DOHH2 (cell line): Measurements from ENCODE around the gene CNBD2.

ENCODE experiments used
- H3F3A ChIP-seq: fragments of 200-600 bp; sonication (generic), shearing (Covaris generic); 2 replicates; pipeline ENCODE4 v1.6.0; 2016; ENCODE audit warnings: antibody characterized with exemption, mild to moderate bottlenecking; ENCODE audit not compliant: control insufficient read depth, insufficient read depth
- H3K27ac ChIP-seq: fragments of 200-600 bp; sonication (generic); 2 replicates; pipeline ENCODE4 v1.5.1; 2014; ENCODE audit warnings: low read depth, mild to moderate bottlenecking, low read length, moderate library complexity
- H3K27me3 ChIP-seq: fragments of 200-600 bp; sonication (generic); 2 replicates; pipeline ENCODE4 v1.6.1; 2014; ENCODE audit warnings: mild to moderate bottlenecking, low read length, mixed read lengths; ENCODE audit not compliant: control insufficient read depth
- H3K36me3 ChIP-seq: fragments of 200-600 bp; sonication (generic); 2 replicates; pipeline ENCODE4 v1.6.1; 2014; ENCODE audit warnings: mild to moderate bottlenecking, low read length, moderate library complexity, mixed read lengths; ENCODE audit not compliant: control insufficient read depth
- H3K4me1 ChIP-seq: fragments of 200-600 bp; sonication (generic); 2 replicates; pipeline ENCODE4 v1.6.1; 2014; ENCODE audit warnings: mild to moderate bottlenecking, low read length, mixed read lengths; ENCODE audit not compliant: control insufficient read depth
- H3K4me2 ChIP-seq: fragments of 200-600 bp; sonication (generic); 2 replicates; pipeline ENCODE4 v1.6.0; 2014; ENCODE audit warnings: mild to moderate bottlenecking, low read length, moderate library complexity
- H3K4me3 ChIP-seq: fragments of 200-600 bp; sonication (generic); 2 replicates; pipeline ENCODE4 v1.5.1; 2014; ENCODE audit warnings: mild to moderate bottlenecking, low read length, mixed read lengths
- H3K79me2 ChIP-seq: fragments of 200-600 bp; sonication (generic); 2 replicates; pipeline ENCODE4 v1.6.1; 2014; ENCODE audit warnings: mild to moderate bottlenecking, low read length, mixed read lengths; ENCODE audit not compliant: control insufficient read depth
- H3K9me2 ChIP-seq: fragments of 200-600 bp; sonication (generic); replicated peaks from 2 replicates; pipeline ENCODE4 v1.6.1; 2014; ENCODE audit warnings: mild to moderate bottlenecking, low read length, mixed read lengths; ENCODE audit not compliant: control insufficient read depth
- H3K9me3 ChIP-seq: fragments of 200-600 bp; sonication (generic); 2 replicates; pipeline ENCODE4 v1.6.1; 2014; ENCODE audit warnings: antibody characterized with exemption, low read length, mixed read lengths; ENCODE audit not compliant: control insufficient read depth, insufficient read depth
- H4K20me1 ChIP-seq: fragments of 200-600 bp; sonication (generic); 2 replicates; pipeline ENCODE4 v1.6.0; 2014; ENCODE audit warnings: low read depth, mild to moderate bottlenecking, antibody characterized with exemption, low read length, moderate library complexity; ENCODE audit not compliant: control insufficient read depth, insufficient read depth
- EZH2phosphoT487 ChIP-seq: fragments of 200-600 bp; sonication (generic); IDR thresholded peaks from 2 replicates; pipeline ENCODE4 v1.6.1; 2017; ENCODE audit warnings: borderline replicate concordance, mild to moderate bottlenecking, antibody characterized with exemption, low read length, moderate library complexity, mixed read lengths
- TF ChIP-seq, protein P1 (sequence below): fragments of 200-600 bp; sonication (generic); IDR thresholded peaks from one replicate; pipeline ENCODE4 v1.5.1; 2014; ENCODE audit warnings: antibody characterized with exemption, mild to moderate bottlenecking, low read depth, low read length; ENCODE audit not compliant: poor library complexity, severe bottlenecking

The CNBD2 gene

DNA sequence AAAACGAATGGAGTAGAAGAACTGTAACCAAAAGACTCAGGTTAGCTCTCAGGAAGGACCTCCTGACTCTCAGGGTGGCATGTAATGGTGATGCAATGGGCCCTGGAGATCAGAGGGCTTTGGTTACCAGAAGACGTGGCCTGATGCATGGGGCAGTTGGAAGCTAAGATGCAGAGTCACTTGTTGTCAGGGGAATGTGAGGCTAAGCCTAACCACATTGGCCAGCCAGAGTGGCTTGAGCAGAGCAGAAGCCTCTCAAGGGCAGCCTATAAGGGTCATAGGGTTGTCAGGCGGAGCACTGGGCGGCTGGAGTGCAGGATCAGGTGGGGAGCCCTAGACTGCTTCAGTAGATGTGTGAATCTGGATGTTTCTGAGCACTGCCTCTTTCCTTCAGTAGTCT is 5.9 kb downstream of the CNBD2 start:
- H3K79me2 ChIP-seq, result no peaks in the 10 kb centered on the region
- no peaks in the 10 kb centered on the region for H3K9me2 ChIP-seq
- H3K4me1 ChIP-seq, result peaks cover 38% of the 10 kb centered on the region
- H3K27me3 ChIP-seq, result no peaks in the 10 kb centered on the region
- H3K9me3 ChIP-seq, result no peaks in the 10 kb centered on the region
- H3K27ac ChIP-seq, result no peak overlapping the region
- H3K36me3 ChIP-seq, result no peaks in the 10 kb centered on the region
- TF ChIP-seq, protein P1, sequence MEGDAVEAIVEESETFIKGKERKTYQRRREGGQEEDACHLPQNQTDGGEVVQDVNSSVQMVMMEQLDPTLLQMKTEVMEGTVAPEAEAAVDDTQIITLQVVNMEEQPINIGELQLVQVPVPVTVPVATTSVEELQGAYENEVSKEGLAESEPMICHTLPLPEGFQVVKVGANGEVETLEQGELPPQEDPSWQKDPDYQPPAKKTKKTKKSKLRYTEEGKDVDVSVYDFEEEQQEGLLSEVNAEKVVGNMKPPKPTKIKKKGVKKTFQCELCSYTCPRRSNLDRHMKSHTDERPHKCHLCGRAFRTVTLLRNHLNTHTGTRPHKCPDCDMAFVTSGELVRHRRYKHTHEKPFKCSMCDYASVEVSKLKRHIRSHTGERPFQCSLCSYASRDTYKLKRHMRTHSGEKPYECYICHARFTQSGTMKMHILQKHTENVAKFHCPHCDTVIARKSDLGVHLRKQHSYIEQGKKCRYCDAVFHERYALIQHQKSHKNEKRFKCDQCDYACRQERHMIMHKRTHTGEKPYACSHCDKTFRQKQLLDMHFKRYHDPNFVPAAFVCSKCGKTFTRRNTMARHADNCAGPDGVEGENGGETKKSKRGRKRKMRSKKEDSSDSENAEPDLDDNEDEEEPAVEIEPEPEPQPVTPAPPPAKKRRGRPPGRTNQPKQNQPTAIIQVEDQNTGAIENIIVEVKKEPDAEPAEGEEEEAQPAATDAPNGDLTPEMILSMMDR, result no peak
- no peak for TF ChIP-seq EZH2phosphoT487
- no peak overlapping the region for H3K4me2 ChIP-seq
- peaks cover 8% of the 10 kb centered on the region; the same call in 1 of the 2 replicates for H3F3A ChIP-seq
- H3K4me3 ChIP-seq, result no peak overlapping the region
- H4K20me1 ChIP-seq, result no peaks in the 10 kb centered on the region

- Histone ChIP-seq H3K27me3 (no peaks in the 10 kb centered on the region), H3K9me3 (no peaks in the 10 kb centered on the region), H3K4me2 (no peak overlapping the region), H3K4me1 (peaks cover 51% of the 10 kb centered on the region), H3K9me2 (no peaks in the 10 kb centered on the region), H3F3A (peaks cover 10% of the 10 kb centered on the region; the same call in 1 of the 2 replicates), H3K4me3 (no peak overlapping the region), H4K20me1 (no peaks in the 10 kb centered on the region), H3K27ac (no peak overlapping the region), H3K79me2 (no peaks in the 10 kb centered on the region), H3K36me3 (no peaks in the 10 kb centered on the region)
- TF ChIP-seq, protein P1, result no peak
- no peak for TF ChIP-seq EZH2phosphoT487
Measured at GRCh38 chr20:35975576-35976373, 7.4 kb downstream of the CNBD2 start.

GRCh38 chr20:35978041-35978513 is 9.7 kb downstream of the CNBD2 start:
- Histone ChIP-seq H3K27ac (peak overlapping the region; percentile 93), H3K4me1 (peaks cover 69% of the 10 kb centered on the region), H3K4me3 (peak overlapping the region; percentile 56), H3K9me3 (no peaks in the 10 kb centered on the region), H3K4me2 (peak overlapping the region; percentile 80), H3F3A (peaks cover 10% of the 10 kb centered on the region), H4K20me1 (no peaks in the 10 kb centered on the region), H3K27me3 (no peaks in the 10 kb centered on the region), H3K36me3 (no peaks in the 10 kb centered on the region), H3K9me2 (no peaks in the 10 kb centered on the region), H3K79me2 (no peaks in the 10 kb centered on the region)
- TF ChIP-seq, protein P1, result no peak
- no peak for TF ChIP-seq EZH2phosphoT487
